Mesodermal cell (in vitro differentiated cells): ENCODE results near the gene MEOX1.
"Not testable (repeated sequence)": the region's sequence is repeated elsewhere in the genome, so short reads cannot be mapped to it uniquely, and the experiment has no call there.

Experiments used
- H3K27ac ChIP-seq: 2 replicates; pipeline ENCODE4 v1.7.0; 2013; ENCODE audit warnings: mild to moderate bottlenecking, low read depth, low read length, moderate library complexity; ENCODE audit not compliant: severe bottlenecking
- H3K36me3 ChIP-seq: 2 replicates; pipeline ENCODE4 v1.7.1; 2013; ENCODE audit warnings: mild to moderate bottlenecking, low read length, moderate library complexity; ENCODE audit not compliant: control insufficient read depth, insufficient read depth
- H3K4me1 ChIP-seq: one replicate; pipeline ENCODE4 v1.7.1; 2013; ENCODE audit warnings: mild to moderate bottlenecking, low read length; ENCODE audit not compliant: insufficient read depth, control insufficient read depth, poor library complexity, severe bottlenecking
- H3K4me3 ChIP-seq: 2 replicates; pipeline ENCODE4 v1.7.0; 2013; ENCODE audit warnings: low read length, control low read depth, mild to moderate bottlenecking; ENCODE audit not compliant: insufficient read depth, poor library complexity, severe bottlenecking; ENCODE audit errors: extremely low read depth
- H3K9me3 ChIP-seq: 2 replicates; pipeline ENCODE4 v1.7.1; 2013; ENCODE audit warnings: mild to moderate bottlenecking, low read length, moderate library complexity; ENCODE audit not compliant: control insufficient read depth
- WGBS, 2 experiments: methylation state at CpG; one replicate each; pipeline ENCODE4 v1.1.5; 2013; ENCODE audit warnings: missing lambda C conversion rate in 2 of 2; ENCODE audit not compliant: insufficient coverage in 2 of 2; 5-methylcytosine and 5-hydroxymethylcytosine counted together

The MEOX1 gene

GRCh38 chr17:43696891-43697290, 35.2 kb upstream of the MEOX1 start:
- 91 to 94% methylated on average over 2 of the region's 2 CpGs for WGBS, 2 experiments
- peaks cover 13% of the 10 kb centered on the region for H3K9me3 ChIP-seq
- peaks cover 28% of the 10 kb centered on the region for H3K4me1 ChIP-seq
- no peak overlapping the region for H3K4me3 ChIP-seq
- no peaks in the 10 kb centered on the region for H3K36me3 ChIP-seq
- no peak overlapping the region for H3K27ac ChIP-seq

GRCh38 chr17:43695970-43696865, 34.5 kb upstream of the MEOX1 start:
- Histone ChIP-seq H3K4me1 (peaks cover 24% of the 10 kb centered on the region), H3K27ac (no peak overlapping the region), H3K36me3 (no peaks in the 10 kb centered on the region), H3K4me3 (no peak overlapping the region), H3K9me3 (peaks cover 13% of the 10 kb centered on the region)
- 63 to 65% methylated on average over 7 to 10 of the region's 12 CpGs for WGBS, 2 experiments

- Histone ChIP-seq H3K4me3 (no peak overlapping the region), H3K36me3 (no peaks in the 10 kb centered on the region), H3K27ac (no peak overlapping the region), H3K4me1 (peaks cover 23% of the 10 kb centered on the region), H3K9me3 (peaks cover 2% of the 10 kb centered on the region)
- WGBS, 2 experiments: 0 to 25% methylated on average over 7 to 8 of the region's 11 CpGs
These were observed 32.6 kb upstream of the MEOX1 start for GRCh38 chr17:43694081-43694870.

- H3K9me3 ChIP-seq: no peaks in the 10 kb centered on the region
- no peak overlapping the region for H3K4me3 ChIP-seq
- no peak overlapping the region for H3K27ac ChIP-seq
- WGBS, 2 experiments: 74 to 85% methylated on average over 4 to 6 of the region's 6 CpGs
- no peaks in the 10 kb centered on the region for H3K36me3 ChIP-seq
- H3K4me1 ChIP-seq: peaks cover under 1% of the 10 kb centered on the region
These were observed 29.6 kb upstream of the MEOX1 start for GRCh38 chr17:43691317-43691693.

GRCh38 chr17:43690624-43691316, 29.0 kb upstream of the MEOX1 start:
- no peaks in the 10 kb centered on the region for H3K36me3 ChIP-seq
- no peak overlapping the region for H3K4me3 ChIP-seq
- H3K4me1 ChIP-seq: no peaks in the 10 kb centered on the region
- no peak overlapping the region for H3K27ac ChIP-seq
- WGBS, 2 experiments: 92 to 95% methylated on average over 5 to 6 of the region's 9 CpGs
- no peaks in the 10 kb centered on the region for H3K9me3 ChIP-seq

- H3K36me3 ChIP-seq: no peaks in the 10 kb centered on the region
- no peaks in the 10 kb centered on the region for H3K4me1 ChIP-seq
- no peak overlapping the region for H3K4me3 ChIP-seq
- 52 to 63% methylated on average over 3 to 4 of the region's 6 CpGs for WGBS, 2 experiments
- H3K9me3 ChIP-seq: no peaks in the 10 kb centered on the region
- H3K27ac ChIP-seq: no peak overlapping the region
These were observed 28.1 kb upstream of the MEOX1 start for GRCh38 chr17:43689814-43690213.

GRCh38 chr17:43689131-43689530, 27.4 kb upstream of the MEOX1 start:
- Histone ChIP-seq H3K27ac (no peak overlapping the region), H3K4me1 (no peaks in the 10 kb centered on the region), H3K36me3 (no peaks in the 10 kb centered on the region), H3K9me3 (no peaks in the 10 kb centered on the region), H3K4me3 (no peak overlapping the region)
- WGBS, 2 experiments: no CpG with 5 or more reads among the region's 3 CpGs

GRCh38 chr17:43686957-43687356, 25.2 kb upstream of the MEOX1 start:
- WGBS, 2 experiments: 88 to 94% methylated on average over 8 to 9 of the region's 9 CpGs
- not testable (repeated sequence) for H3K4me1 ChIP-seq, H3K4me3 ChIP-seq, H3K36me3 ChIP-seq, H3K27ac ChIP-seq, H3K9me3 ChIP-seq

GRCh38 chr17:43683928-43684653, 22.4 kb upstream of the MEOX1 start:
- no peak overlapping the region for H3K4me3 ChIP-seq
- no peaks in the 10 kb centered on the region for H3K36me3 ChIP-seq
- WGBS, 2 experiments: 89 to 98% methylated on average over 10 of the region's 12 CpGs
- no peaks in the 10 kb centered on the region for H3K4me1 ChIP-seq
- no peaks in the 10 kb centered on the region for H3K9me3 ChIP-seq
- H3K27ac ChIP-seq: no peak overlapping the region

GRCh38 chr17:43680461-43680860, 18.7 kb upstream of the MEOX1 start:
- Histone ChIP-seq H3K9me3 (no peaks in the 10 kb centered on the region), H3K36me3 (no peaks in the 10 kb centered on the region), H3K4me1 (peaks cover 6% of the 10 kb centered on the region), H3K4me3 (no peak overlapping the region), H3K27ac (no peak overlapping the region)
- WGBS, 2 experiments: 91 to 95% methylated on average over 9 to 10 of the region's 10 CpGs
